ENCODE measurements around the gene CCDC183. TPM values are rescaled to one million over a fixed set of nuclear protein-coding genes. Genes with fewer than 3 reads are reported as not detected.

The CCDC183 gene
- total RNA-seq, 2 donors from 2014 or later = 3.3 to 14.5 TPM

GRCh38 chr9:136854113-136854841, 58.1 kb downstream of the CCDC183 start:
- no peaks in the 10 kb centered on the region for H3K36me3 ChIP-seq (replicated peaks in 1 of 2; ENCODE audit: insufficient read depth in 1 of 2, low read depth in 2 of 2)
- no peaks in the 10 kb centered on the region for H3K27me3 ChIP-seq
- no peaks in the 10 kb centered on the region for H3K9me3 ChIP-seq
- intact Hi-C loops (cut with DNase I) = loop anchor here (10.0 kb wide), 1 partner anchor 91 kb away; the partner anchor contains the start of genes C8G and FBXW5
- no peak overlapping the region for H3K27ac ChIP-seq
- DNase-seq (peak in 2 of 4 donors; percentile 19 to 26), ATAC-seq (no peak)
- H3K4me3 ChIP-seq = no peak overlapping the region
- no peak for TF ChIP-seq POLR2A (IDR thresholded peaks at IDR 0.05)
- no peak for TF ChIP-seq CTCF (IDR thresholded peaks at IDR 0.05)
- H3K4me1 ChIP-seq = peaks cover 63% of the 10 kb centered on the region
- 80 to 100% methylated on average over 3 to 23 of the region's 30 CpGs for WGBS, 2 donors

- intact Hi-C loops (cut with DNase I) = loop anchor here (10.0 kb wide), 1 partner anchor 90 kb away; the partner anchor contains the start of genes C8G and FBXW5
- ATAC-seq (no peak), DNase-seq (peak in 2 of 4 donors; percentile 11 to 14)
- TF ChIP-seq POLR2A (IDR thresholded peaks at IDR 0.05) (no peak), CTCF (IDR thresholded peaks at IDR 0.05) (no peak)
- H3K9me3 ChIP-seq = no peaks in the 10 kb centered on the region
- H3K27me3 ChIP-seq = no peaks in the 10 kb centered on the region
- no peak overlapping the region for H3K27ac ChIP-seq
- H3K4me1 ChIP-seq = peaks cover 66% of the 10 kb centered on the region
- WGBS, 2 donors = 91 to 95% methylated on average over 7 to 22 of the region's 23 CpGs
- no peak overlapping the region for H3K4me3 ChIP-seq
- no peaks in the 10 kb centered on the region for H3K36me3 ChIP-seq (replicated peaks in 1 of 2; ENCODE audit: insufficient read depth in 1 of 2, low read depth in 2 of 2)
Measured at GRCh38 chr9:136854842-136855460, 58.8 kb downstream of the CCDC183 start.

- no peak overlapping the region for H3K4me3 ChIP-seq
- H3K9me3 ChIP-seq = no peaks in the 10 kb centered on the region
- no peak for TF ChIP-seq CTCF (IDR thresholded peaks at IDR 0.05)
- TF ChIP-seq POLR2A (IDR thresholded peaks at IDR 0.05) = no peak
- H3K27ac ChIP-seq = peak overlapping the region in 1 of 4 donors; percentile 17
- ATAC-seq = no peak
- WGBS, 2 donors = 83 to 87% methylated on average over 6 to 15 of the region's 26 CpGs
- DNase-seq = peak in 2 of 4 donors; percentile 14
- peaks cover 66% of the 10 kb centered on the region for H3K4me1 ChIP-seq
- H3K27me3 ChIP-seq = no peaks in the 10 kb centered on the region
- no peaks in the 10 kb centered on the region for H3K36me3 ChIP-seq (replicated peaks in 1 of 2; ENCODE audit: insufficient read depth in 1 of 2, low read depth in 2 of 2)
- intact Hi-C loops (cut with DNase I) = loop anchor here (10.0 kb wide), 1 partner anchor 89 kb away; the partner anchor contains the start of genes C8G and FBXW5
Measured at GRCh38 chr9:136855461-136856078, 59.4 kb downstream of the CCDC183 start.

GRCh38 chr9:136856079-136856476, 59.9 kb downstream of the CCDC183 start:
- Histone ChIP-seq H3K4me1 (peaks cover 66% of the 10 kb centered on the region), H3K9me3 (no peaks in the 10 kb centered on the region), H3K36me3 (replicated peaks in 1 of 2; ENCODE audit: insufficient read depth in 1 of 2, low read depth in 2 of 2) (peaks cover 0 to under 1% of the 10 kb centered on the region in 2 donors), H3K27ac (peak overlapping the region in 1 of 4 donors; percentile 17), H3K4me3 (no peak overlapping the region), H3K27me3 (no peaks in the 10 kb centered on the region)
- DNase-seq = peak in 1 of 4 donors; percentile 20
- 65% methylated on average over 13 of the region's 15 CpGs; no CpG with 5 or more reads in 1 of the 2 donors for WGBS, 2 donors
- TF ChIP-seq CTCF (IDR thresholded peaks at IDR 0.05) (no peak), POLR2A (IDR thresholded peaks at IDR 0.05) (no peak)
- no peak for ATAC-seq
- intact Hi-C loops (cut with DNase I) = loop anchor here (10.0 kb wide), 1 partner anchor 89 kb away; the partner anchor contains the start of genes C8G and FBXW5

Measured in body of pancreas (tissue), 4 donors.